ENCODE measurements around the gene ARHGEF28.
A peak's percentile ranks its signal among the peaks of the same experiment; 100 is the strongest.

The ARHGEF28 gene, protein sequence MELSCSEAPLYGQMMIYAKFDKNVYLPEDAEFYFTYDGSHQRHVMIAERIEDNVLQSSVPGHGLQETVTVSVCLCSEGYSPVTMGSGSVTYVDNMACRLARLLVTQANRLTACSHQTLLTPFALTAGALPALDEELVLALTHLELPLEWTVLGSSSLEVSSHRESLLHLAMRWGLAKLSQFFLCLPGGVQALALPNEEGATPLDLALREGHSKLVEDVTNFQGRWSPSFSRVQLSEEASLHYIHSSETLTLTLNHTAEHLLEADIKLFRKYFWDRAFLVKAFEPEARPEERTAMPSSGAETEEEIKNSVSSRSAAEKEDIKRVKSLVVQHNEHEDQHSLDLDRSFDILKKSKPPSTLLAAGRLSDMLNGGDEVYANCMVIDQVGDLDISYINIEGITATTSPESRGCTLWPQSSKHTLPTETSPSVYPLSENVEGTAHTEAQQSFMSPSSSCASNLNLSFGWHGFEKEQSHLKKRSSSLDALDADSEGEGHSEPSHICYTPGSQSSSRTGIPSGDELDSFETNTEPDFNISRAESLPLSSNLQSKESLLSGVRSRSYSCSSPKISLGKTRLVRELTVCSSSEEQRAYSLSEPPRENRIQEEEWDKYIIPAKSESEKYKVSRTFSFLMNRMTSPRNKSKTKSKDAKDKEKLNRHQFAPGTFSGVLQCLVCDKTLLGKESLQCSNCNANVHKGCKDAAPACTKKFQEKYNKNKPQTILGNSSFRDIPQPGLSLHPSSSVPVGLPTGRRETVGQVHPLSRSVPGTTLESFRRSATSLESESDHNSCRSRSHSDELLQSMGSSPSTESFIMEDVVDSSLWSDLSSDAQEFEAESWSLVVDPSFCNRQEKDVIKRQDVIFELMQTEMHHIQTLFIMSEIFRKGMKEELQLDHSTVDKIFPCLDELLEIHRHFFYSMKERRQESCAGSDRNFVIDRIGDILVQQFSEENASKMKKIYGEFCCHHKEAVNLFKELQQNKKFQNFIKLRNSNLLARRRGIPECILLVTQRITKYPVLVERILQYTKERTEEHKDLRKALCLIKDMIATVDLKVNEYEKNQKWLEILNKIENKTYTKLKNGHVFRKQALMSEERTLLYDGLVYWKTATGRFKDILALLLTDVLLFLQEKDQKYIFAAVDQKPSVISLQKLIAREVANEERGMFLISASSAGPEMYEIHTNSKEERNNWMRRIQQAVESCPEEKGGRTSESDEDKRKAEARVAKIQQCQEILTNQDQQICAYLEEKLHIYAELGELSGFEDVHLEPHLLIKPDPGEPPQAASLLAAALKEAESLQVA (N-terminal part only)

DNA sequence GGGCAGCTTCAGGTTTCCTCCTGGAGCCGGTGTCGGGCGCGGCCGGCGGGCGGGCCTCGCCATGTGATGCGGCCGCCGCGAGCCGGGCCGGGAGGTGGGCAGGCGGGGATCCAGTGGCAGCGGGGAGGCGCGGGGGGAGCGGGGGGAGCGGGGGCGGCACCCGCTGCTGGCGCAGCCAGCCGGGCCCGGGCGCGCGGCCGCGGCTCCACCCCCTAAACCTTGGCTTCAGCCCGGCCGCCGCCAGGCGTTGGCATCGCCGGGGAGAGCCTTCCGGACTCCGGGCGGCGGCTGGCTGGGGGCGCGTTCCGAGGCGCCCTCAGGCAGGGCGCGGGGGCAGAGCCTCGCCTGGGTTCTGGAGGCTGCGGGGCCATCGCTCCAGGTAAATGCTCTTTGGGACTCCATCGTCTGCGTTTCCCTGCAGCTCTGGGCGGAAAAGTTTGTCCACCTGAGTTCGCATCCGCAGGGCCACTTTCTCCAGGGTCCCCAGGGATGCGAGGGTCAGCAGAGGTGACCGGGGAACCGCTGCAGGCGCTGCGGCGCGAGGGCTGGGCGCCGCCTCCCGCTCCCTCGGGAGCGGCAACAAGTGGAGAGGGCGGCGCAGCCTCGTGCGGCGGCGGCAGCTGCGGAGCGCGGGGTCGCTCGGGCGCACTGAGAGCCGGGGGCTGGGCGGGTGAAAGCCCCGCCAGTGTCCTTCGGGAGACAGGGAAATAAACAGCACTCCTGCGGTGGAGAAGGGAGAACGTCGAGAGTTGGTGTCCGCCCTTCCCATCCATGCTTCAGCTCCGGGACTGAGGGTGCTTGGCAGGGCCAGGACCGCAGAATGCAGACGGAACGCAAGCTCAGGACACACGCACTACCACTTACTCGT lies at the start of gene ARHGEF28:
Gene ARHGEF28, plus strand, starts transcription at position 253 of the 868 bp plus-strand sequence. CDS start 58,656 bp downstream, outside the sequence.
- TF ChIP-seq, protein P1, sequence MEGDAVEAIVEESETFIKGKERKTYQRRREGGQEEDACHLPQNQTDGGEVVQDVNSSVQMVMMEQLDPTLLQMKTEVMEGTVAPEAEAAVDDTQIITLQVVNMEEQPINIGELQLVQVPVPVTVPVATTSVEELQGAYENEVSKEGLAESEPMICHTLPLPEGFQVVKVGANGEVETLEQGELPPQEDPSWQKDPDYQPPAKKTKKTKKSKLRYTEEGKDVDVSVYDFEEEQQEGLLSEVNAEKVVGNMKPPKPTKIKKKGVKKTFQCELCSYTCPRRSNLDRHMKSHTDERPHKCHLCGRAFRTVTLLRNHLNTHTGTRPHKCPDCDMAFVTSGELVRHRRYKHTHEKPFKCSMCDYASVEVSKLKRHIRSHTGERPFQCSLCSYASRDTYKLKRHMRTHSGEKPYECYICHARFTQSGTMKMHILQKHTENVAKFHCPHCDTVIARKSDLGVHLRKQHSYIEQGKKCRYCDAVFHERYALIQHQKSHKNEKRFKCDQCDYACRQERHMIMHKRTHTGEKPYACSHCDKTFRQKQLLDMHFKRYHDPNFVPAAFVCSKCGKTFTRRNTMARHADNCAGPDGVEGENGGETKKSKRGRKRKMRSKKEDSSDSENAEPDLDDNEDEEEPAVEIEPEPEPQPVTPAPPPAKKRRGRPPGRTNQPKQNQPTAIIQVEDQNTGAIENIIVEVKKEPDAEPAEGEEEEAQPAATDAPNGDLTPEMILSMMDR (IDR thresholded peaks at IDR 0.05; ENCODE audit: low read depth, low read length) = no peak
- peak within 1 kb of the TSS; percentile 93 for H3K4me3 ChIP-seq (ENCODE audit: low read depth, low read length)
- H3K27me3 ChIP-seq (ENCODE audit: insufficient read depth, low read depth, severe bottlenecking) = no peaks in the 10 kb centered on the region
- peak; percentile 72 for DNase-seq
- H3K27ac ChIP-seq = peak within 1 kb of the TSS; percentile 82
- no peaks in the 10 kb centered on the region for H3K36me3 ChIP-seq
- no peaks in the 10 kb centered on the region for H3K9me3 ChIP-seq (ENCODE audit: severe bottlenecking)

DNA sequence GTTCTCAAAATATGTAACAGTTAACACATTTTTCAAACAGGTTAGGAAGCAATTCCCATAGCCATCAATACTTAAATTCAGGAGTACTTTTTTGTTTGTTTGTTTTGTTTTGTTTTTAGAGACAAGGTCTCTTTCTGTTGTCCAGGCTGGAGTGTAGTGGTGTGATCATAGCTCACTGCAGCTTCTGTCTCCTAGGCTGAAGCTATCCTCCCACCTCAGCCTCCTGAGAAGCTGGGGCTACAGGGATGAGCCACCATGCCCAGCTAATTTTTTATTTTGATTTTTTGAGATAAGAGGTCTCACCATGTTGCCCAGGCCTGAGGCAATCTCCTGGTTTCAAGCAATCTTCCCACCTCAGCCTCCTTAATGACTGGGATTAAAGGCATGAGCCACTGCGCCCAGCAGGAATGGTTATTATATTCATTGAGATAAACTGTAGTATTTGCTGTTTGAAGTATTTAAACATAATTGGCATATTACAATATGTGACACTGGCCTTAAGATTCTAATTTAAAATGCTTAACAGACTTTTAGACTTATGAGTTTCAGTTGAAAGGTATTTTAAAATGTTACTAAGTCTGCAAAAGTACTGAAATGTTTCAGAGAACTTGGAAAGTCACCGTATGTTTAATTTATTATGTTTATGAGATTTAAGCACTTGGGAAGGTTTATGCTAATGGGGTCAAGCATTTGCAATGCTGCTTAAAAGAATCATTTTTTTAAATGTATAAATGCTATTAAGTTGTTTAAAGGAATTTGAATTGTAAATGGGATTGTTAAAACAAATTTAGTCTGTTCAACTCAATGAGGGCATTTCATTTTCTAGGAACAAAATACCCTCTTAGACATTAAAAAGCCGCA lies 43.5 kb upstream of the ARHGEF28 start:
- H3K27me3 ChIP-seq (ENCODE audit: insufficient read depth, low read depth, severe bottlenecking) = no peaks in the 10 kb centered on the region
- no peak overlapping the region for H3K4me3 ChIP-seq (ENCODE audit: low read depth, low read length)
- H3K27ac ChIP-seq = no peak overlapping the region
- peaks cover 27% of the 10 kb centered on the region for H3K36me3 ChIP-seq
- no peak for DNase-seq
- no peaks in the 10 kb centered on the region for H3K9me3 ChIP-seq (ENCODE audit: severe bottlenecking)
- TF ChIP-seq, protein P1 (IDR thresholded peaks at IDR 0.05; ENCODE audit: low read depth, low read length) = no peak

DNA sequence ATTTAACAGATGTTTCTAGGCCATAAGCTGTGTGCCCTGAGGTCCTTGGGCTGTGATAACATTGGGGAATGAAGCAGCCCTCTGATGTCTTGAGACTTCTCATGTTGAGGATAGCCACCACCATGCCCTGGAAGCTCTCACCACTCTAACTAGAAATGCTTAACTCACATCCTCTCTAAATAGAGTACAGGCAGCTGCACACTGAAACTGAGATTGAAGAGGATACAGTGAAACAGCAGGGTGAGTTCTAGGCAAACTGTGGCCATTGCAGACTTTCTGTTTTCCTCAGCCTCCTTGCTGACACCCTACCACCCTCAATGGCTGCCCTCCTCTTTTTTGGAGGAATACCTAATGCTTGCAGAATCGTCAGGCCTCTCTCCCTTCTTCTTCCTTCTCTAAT lies 38.1 kb upstream of the ARHGEF28 start:
- Histone ChIP-seq H3K36me3 (no peaks in the 10 kb centered on the region), H3K27ac (no peak overlapping the region), H3K27me3 (ENCODE audit: insufficient read depth, low read depth, severe bottlenecking) (no peaks in the 10 kb centered on the region), H3K9me3 (ENCODE audit: severe bottlenecking) (no peaks in the 10 kb centered on the region), H3K4me3 (ENCODE audit: low read depth, low read length) (no peak overlapping the region)
- no peak for DNase-seq
- TF ChIP-seq, protein P1 (IDR thresholded peaks at IDR 0.05; ENCODE audit: low read depth, low read length) = no peak

DNA sequence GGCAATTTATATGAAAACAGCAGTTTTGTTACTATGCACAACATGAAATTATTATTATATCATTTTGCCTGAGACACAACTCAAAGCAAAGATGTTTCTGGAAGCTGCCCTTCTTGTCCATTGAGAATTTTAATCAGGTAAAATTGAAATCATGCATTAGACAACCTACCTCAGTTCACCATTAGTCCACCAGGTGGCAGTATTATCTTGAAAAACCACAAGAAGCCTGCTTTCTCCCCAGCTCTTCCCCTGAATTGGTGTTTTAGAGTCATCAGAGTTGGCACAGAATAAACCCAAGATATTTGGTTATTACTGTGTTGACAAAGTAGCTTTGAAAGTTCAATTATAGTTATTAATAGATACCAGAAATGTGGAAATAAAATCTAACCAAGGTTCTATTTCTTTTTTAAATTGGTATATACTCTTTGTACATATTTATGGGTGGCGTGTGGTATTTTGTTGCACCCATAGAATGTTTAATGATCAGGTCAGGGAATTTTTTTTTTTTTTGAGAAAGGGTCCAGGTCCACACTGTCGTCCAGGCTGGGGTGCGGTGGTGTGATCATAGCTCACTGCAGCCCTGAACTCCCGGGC lies 34.8 kb upstream of the ARHGEF28 start:
- H3K27ac ChIP-seq = no peak overlapping the region
- no peak overlapping the region for H3K4me3 ChIP-seq (ENCODE audit: low read depth, low read length)
- TF ChIP-seq, protein P1 (IDR thresholded peaks at IDR 0.05; ENCODE audit: low read depth, low read length) = peak; percentile 50; the same call in 1 of the 2 replicates
- peak; percentile 47 for DNase-seq
- no peaks in the 10 kb centered on the region for H3K9me3 ChIP-seq (ENCODE audit: severe bottlenecking)
- no peaks in the 10 kb centered on the region for H3K27me3 ChIP-seq (ENCODE audit: insufficient read depth, low read depth, severe bottlenecking)
- no peaks in the 10 kb centered on the region for H3K36me3 ChIP-seq
